ENCODE results near the gene MIB1. TPM values are rescaled to one million over a fixed set of nuclear protein-coding genes. Genes with fewer than 3 reads are reported as not detected.

MIB1 gene
- total RNA-seq, 4 donors from 2014 or later: 17.9 to 25.3 (median 21.1) TPM

- WGBS, 2 donors: 49 to 59% methylated on average over 4 of the region's 4 CpGs
- TF ChIP-seq CTCF (IDR thresholded peaks at IDR 0.05): no peak
- no peak for TF ChIP-seq POLR2A (IDR thresholded peaks at IDR 0.05)
- intact Hi-C loops (cut with DNase I; ENCODE audit: low total_unique reads): no loop called here
Measured at GRCh38 chr18:21833604-21834298, 93.2 kb downstream of the MIB1 start.

GRCh38 chr18:21834299-21834660 is 93.7 kb downstream of the MIB1 start:
- TF ChIP-seq CTCF (IDR thresholded peaks at IDR 0.05): no peak
- TF ChIP-seq POLR2A (IDR thresholded peaks at IDR 0.05): no peak
- 96 to 97% methylated on average over 3 of the region's 3 CpGs for WGBS, 2 donors
- no peak overlapping the region for H3K4me3 ChIP-seq (ENCODE audit: low read depth, poor library complexity, severe bottlenecking)
- DNase-seq (ENCODE audit: low spot score in 2 of 2): no peak
- intact Hi-C loops (cut with DNase I; ENCODE audit: low total_unique reads): no loop called here

More at GRCh38 chr18:21833604-21834298, 93.2 kb downstream of the MIB1 start:
- no peak for DNase-seq (ENCODE audit: low spot score in 2 of 2)
- no peak overlapping the region for H3K4me3 ChIP-seq (ENCODE audit: low read depth, poor library complexity, severe bottlenecking)

GRCh38 chr18:21841570-21841969 is 101.0 kb downstream of the MIB1 start:
- no peak overlapping the region for H3K4me3 ChIP-seq (ENCODE audit: low read depth, poor library complexity, severe bottlenecking)
- intact Hi-C loops (cut with DNase I; ENCODE audit: low total_unique reads): no loop called here
- 83 to 100% methylated on average over 1 of the region's 1 CpG for WGBS, 2 donors
- TF ChIP-seq POLR2A (IDR thresholded peaks at IDR 0.05): no peak
- no peak for TF ChIP-seq CTCF (IDR thresholded peaks at IDR 0.05)
- no peak for DNase-seq (ENCODE audit: low spot score in 2 of 2)

GRCh38 chr18:21843341-21843740 is 102.7 kb downstream of the MIB1 start:
- no peak for TF ChIP-seq POLR2A (IDR thresholded peaks at IDR 0.05)
- TF ChIP-seq CTCF (IDR thresholded peaks at IDR 0.05): no peak
- intact Hi-C loops (cut with DNase I; ENCODE audit: low total_unique reads): no loop called here
- no peak overlapping the region for H3K4me3 ChIP-seq (ENCODE audit: low read depth, poor library complexity, severe bottlenecking)
- DNase-seq (ENCODE audit: low spot score in 2 of 2): no peak
- WGBS, 2 donors: 93 to 96% methylated on average over 2 of the region's 2 CpGs

GRCh38 chr18:21851327-21851961 is 110.9 kb downstream of the MIB1 start:
- WGBS, 2 donors: 73% methylated on average over 5 of the region's 5 CpGs
- no peak for TF ChIP-seq POLR2A (IDR thresholded peaks at IDR 0.05)
- TF ChIP-seq CTCF (IDR thresholded peaks at IDR 0.05): no peak
- intact Hi-C loops (cut with DNase I; ENCODE audit: low total_unique reads): no loop called here
- DNase-seq (ENCODE audit: low spot score in 2 of 2): no peak
- H3K4me3 ChIP-seq (ENCODE audit: low read depth, poor library complexity, severe bottlenecking): no peak overlapping the region
